Measurements from ENCODE around the gene FGF11. TPM values are rescaled to one million over a fixed set of nuclear protein-coding genes. Genes with fewer than 3 reads are reported as not detected.

The FGF11 gene
- total and polyA plus RNA-seq, 2 of the 13 experiments (the other 11 are each of a cell fraction or from before 2014, with no cell fraction given): 0.20 to 7.6 TPM

DNA sequence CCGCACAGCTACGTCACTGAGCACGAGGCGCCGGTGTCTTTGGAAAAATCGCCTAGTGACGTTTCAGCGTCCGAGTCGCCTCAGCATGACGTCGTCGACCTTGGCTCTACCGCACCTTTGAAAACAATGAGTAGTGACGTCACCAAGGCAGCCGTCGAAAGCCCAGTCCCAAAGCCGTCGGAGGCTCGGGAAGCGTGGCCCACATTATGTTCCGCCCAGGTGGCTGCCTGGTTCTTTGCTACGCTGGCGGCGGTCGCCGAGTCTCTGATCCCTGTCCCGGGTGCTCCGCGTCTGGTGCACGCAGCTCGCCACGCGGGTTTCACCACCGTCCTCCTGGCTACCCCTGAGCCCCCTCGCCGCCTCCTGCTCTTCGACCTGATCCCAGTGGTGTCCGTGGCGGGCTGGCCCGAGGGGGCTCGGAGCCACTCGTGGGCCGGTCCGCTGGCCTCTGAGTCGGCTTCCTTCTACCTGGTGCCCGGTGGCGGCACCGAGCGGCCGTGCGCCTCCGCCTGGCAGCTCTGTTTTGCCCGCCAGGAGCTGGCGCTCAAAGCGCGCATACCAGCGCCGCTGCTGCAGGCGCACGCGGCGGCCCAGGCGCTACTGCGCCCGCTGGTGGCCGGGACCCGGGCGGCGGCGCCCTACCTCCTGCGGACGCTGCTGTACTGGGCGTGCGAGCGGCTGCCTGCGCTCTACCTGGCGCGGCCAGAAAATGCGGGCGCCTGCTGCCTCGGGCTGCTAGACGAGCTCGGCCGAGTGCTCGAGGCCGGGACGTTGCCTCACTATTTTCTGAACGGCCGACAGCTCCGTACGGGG, 2.5 kb upstream of the FGF11 start (continued):
- TF ChIP-seq, protein P1, sequence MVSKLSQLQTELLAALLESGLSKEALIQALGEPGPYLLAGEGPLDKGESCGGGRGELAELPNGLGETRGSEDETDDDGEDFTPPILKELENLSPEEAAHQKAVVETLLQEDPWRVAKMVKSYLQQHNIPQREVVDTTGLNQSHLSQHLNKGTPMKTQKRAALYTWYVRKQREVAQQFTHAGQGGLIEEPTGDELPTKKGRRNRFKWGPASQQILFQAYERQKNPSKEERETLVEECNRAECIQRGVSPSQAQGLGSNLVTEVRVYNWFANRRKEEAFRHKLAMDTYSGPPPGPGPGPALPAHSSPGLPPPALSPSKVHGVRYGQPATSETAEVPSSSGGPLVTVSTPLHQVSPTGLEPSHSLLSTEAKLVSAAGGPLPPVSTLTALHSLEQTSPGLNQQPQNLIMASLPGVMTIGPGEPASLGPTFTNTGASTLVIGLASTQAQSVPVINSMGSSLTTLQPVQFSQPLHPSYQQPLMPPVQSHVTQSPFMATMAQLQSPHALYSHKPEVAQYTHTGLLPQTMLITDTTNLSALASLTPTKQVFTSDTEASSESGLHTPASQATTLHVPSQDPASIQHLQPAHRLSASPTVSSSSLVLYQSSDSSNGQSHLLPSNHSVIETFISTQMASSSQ (IDR thresholded peaks at IDR 0.05; ENCODE audit: low read depth): no peak
- TF ChIP-seq, protein P1 (CRISPR knock-in tag; IDR thresholded peaks at IDR 0.05; ENCODE audit: borderline replicate concordance): no peak
- TF ChIP-seq ZFY (CRISPR knock-in tag; IDR thresholded peaks at IDR 0.05): 0 out of 2 replicates have a peak, but pooled peaks have one; percentile 25
- TF ChIP-seq, protein P2, sequence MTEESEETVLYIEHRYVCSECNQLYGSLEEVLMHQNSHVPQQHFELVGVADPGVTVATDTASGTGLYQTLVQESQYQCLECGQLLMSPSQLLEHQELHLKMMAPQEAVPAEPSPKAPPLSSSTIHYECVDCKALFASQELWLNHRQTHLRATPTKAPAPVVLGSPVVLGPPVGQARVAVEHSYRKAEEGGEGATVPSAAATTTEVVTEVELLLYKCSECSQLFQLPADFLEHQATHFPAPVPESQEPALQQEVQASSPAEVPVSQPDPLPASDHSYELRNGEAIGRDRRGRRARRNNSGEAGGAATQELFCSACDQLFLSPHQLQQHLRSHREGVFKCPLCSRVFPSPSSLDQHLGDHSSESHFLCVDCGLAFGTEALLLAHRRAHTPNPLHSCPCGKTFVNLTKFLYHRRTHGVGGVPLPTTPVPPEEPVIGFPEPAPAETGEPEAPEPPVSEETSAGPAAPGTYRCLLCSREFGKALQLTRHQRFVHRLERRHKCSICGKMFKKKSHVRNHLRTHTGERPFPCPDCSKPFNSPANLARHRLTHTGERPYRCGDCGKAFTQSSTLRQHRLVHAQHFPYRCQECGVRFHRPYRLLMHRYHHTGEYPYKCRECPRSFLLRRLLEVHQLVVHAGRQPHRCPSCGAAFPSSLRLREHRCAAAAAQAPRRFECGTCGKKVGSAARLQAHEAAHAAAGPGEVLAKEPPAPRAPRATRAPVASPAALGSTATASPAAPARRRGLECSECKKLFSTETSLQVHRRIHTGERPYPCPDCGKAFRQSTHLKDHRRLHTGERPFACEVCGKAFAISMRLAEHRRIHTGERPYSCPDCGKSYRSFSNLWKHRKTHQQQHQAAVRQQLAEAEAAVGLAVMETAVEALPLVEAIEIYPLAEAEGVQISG (CRISPR knock-in tag; IDR thresholded peaks at IDR 0.05): 0 out of 2 replicates have a peak, but pooled peaks have one; percentile 25
- no peak for TF ChIP-seq ATRX (CRISPR knock-in tag; IDR thresholded peaks at IDR 0.05; ENCODE audit: borderline replicate concordance)
- no peak for TF ChIP-seq ZBTB33 (CRISPR knock-in tag; IDR thresholded peaks at IDR 0.05)
- peak; percentile 75 for TF ChIP-seq HNRNPLL (IDR thresholded peaks at IDR 0.05; ENCODE audit: low read depth, low read length, poor library complexity, severe bottlenecking)
- no peak for TF ChIP-seq GMEB2 (CRISPR knock-in tag; IDR thresholded peaks at IDR 0.05; ENCODE audit: low read depth)
- no peak for TF ChIP-seq NFE2L2 (IDR thresholded peaks at IDR 0.05; ENCODE audit: low read length)
- no peak for TF ChIP-seq ZNF263 (CRISPR knock-in tag; IDR thresholded peaks at IDR 0.05)
- no peak for TF ChIP-seq HMG20B (CRISPR knock-in tag; conservative IDR thresholded peaks at IDR 0.05)
- TF ChIP-seq ZEB1 (IDR thresholded peaks at IDR 0.05; ENCODE audit: insufficient replicate concordance, low read depth): no peak
- TF ChIP-seq, protein P3, sequence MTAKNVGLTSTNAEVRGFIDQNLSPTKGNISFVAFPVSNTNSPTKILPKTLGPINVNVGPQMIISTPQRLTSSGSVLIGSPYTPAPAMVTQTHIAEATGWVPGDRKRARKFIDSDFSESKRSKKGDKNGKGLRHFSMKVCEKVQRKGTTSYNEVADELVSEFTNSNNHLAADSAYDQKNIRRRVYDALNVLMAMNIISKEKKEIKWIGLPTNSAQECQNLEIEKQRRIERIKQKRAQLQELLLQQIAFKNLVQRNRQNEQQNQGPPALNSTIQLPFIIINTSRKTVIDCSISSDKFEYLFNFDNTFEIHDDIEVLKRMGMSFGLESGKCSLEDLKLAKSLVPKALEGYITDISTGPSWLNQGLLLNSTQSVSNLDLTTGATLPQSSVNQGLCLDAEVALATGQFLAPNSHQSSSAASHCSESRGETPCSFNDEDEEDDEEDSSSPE (CRISPR knock-in tag; IDR thresholded peaks at IDR 0.05): 0 out of 2 replicates have a peak, but pooled peaks have one; percentile 40
- TF ChIP-seq ZNF556 (CRISPR knock-in tag; IDR thresholded peaks at IDR 0.05; ENCODE audit: borderline replicate concordance): no peak
- TF ChIP-seq, protein P4, sequence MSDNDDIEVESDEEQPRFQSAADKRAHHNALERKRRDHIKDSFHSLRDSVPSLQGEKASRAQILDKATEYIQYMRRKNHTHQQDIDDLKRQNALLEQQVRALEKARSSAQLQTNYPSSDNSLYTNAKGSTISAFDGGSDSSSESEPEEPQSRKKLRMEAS (IDR thresholded peaks at IDR 0.05): peak; percentile 74

Data from HepG2 (cell line).